ENCODE measurements around the gene ZBED2. TPM values are rescaled to one million over a fixed set of nuclear protein-coding genes. Genes with fewer than 3 reads are reported as not detected.
"Not testable (repeated sequence)": the region's sequence is repeated elsewhere in the genome, so short reads cannot be mapped to it uniquely, and the experiment has no call there.

Gene ZBED2
- total RNA-seq, 2 experiments from 2014 or later: 27.2 to 90.6 TPM

- H3K27me3 Mint-ChIP-seq; ATAC-seq; DNase-seq; H3K27ac Mint-ChIP-seq; H3K4me3 Mint-ChIP-seq; CTCF ChIA-PET; H3K9me3 Mint-ChIP-seq (ENCODE audit: low read depth): not testable (repeated sequence)
- Mint-ChIP-seq H3K4me1 (peaks cover 32% of the 10 kb centered on the region), H3K36me3 (peaks cover 32% of the 10 kb centered on the region)
Measured at GRCh38 chr3:111561902-111562301, 33.2 kb downstream of the ZBED2 start.

- Mint-ChIP-seq H3K9me3 (ENCODE audit: low read depth) (no peaks in the 10 kb centered on the region), H3K36me3 (peaks cover 41% of the 10 kb centered on the region), H3K27me3 (no peaks in the 10 kb centered on the region), H3K4me3 (no peak overlapping the region), H3K27ac (no peak overlapping the region), H3K4me1 (peaks cover 36% of the 10 kb centered on the region)
- CTCF ChIA-PET: interaction anchor here (0.9 to 3.1 kb wide), 2 partner anchors 67 to 144 kb away, joined by 3 to 16 read pairs; no protein-coding TSS in a partner anchor
- ATAC-seq (no peak), DNase-seq (no peak)
Measured at GRCh38 chr3:111548756-111549155, 46.4 kb downstream of the ZBED2 start.

- H3K4me3 Mint-ChIP-seq: no peak overlapping the region
- no peaks in the 10 kb centered on the region for H3K9me3 Mint-ChIP-seq (ENCODE audit: low read depth)
- peaks cover 34% of the 10 kb centered on the region for H3K4me1 Mint-ChIP-seq
- H3K27ac Mint-ChIP-seq: no peak overlapping the region
- ATAC-seq: peak; percentile 46
- H3K36me3 Mint-ChIP-seq: peaks cover 42% of the 10 kb centered on the region
- CTCF ChIA-PET: interaction anchor here (0.6 to 3.1 kb wide), 3 partner anchors 59 to 143 kb away, joined by 3 to 16 read pairs (median 3); no protein-coding TSS in a partner anchor
- DNase-seq: no peak
- no peaks in the 10 kb centered on the region for H3K27me3 Mint-ChIP-seq
Measured at GRCh38 chr3:111548092-111548491, 47.1 kb downstream of the ZBED2 start.

- Mint-ChIP-seq H3K27ac (no peak overlapping the region), H3K9me3 (ENCODE audit: low read depth) (no peaks in the 10 kb centered on the region), H3K27me3 (no peaks in the 10 kb centered on the region), H3K4me3 (no peak overlapping the region), H3K4me1 (peaks cover 34% of the 10 kb centered on the region), H3K36me3 (peaks cover 44% of the 10 kb centered on the region)
- DNase-seq: peak; percentile 82
- ATAC-seq: peak; percentile 62
- CTCF ChIA-PET: interaction anchor here (0.6 to 3.1 kb wide), 4 partner anchors 59 to 145 kb away, joined by 3 to 16 read pairs (median 3); no protein-coding TSS in a partner anchor
Measured at GRCh38 chr3:111547631-111548030, 47.5 kb downstream of the ZBED2 start.

- H3K9me3 Mint-ChIP-seq (ENCODE audit: low read depth): no peaks in the 10 kb centered on the region
- no peak for DNase-seq
- no peak overlapping the region for H3K27ac Mint-ChIP-seq
- H3K36me3 Mint-ChIP-seq: peaks cover 52% of the 10 kb centered on the region
- no peak overlapping the region for H3K4me3 Mint-ChIP-seq
- no peaks in the 10 kb centered on the region for H3K27me3 Mint-ChIP-seq
- CTCF ChIA-PET: interaction anchor here (1.3 to 2.6 kb wide), 4 partner anchors 23 to 170 kb away, joined by 3 to 11 read pairs (median 4); no protein-coding TSS in a partner anchor
- ATAC-seq: no peak
- H3K4me1 Mint-ChIP-seq: peaks cover 50% of the 10 kb centered on the region
Measured at GRCh38 chr3:111545349-111545748, 49.8 kb downstream of the ZBED2 start.

Other genes with a start within 250 kb of the ZBED2 start
- gene CD96, start 53.1 kb downstream of the ZBED2 start, total RNA-seq: 100 to 1,000 TPM; 290 to 311 TPM
- gene PLCXD2, start 79.3 kb upstream of the ZBED2 start, total RNA-seq: 10 to 100 TPM; 16.7 to 21.1 TPM